ENCODE results near the gene CNBP. TPM values are rescaled to one million over a fixed set of nuclear protein-coding genes. Genes with fewer than 3 reads are reported as not detected.
"Not testable (repeated sequence)": the region's sequence is repeated elsewhere in the genome, so short reads cannot be mapped to it uniquely, and the experiment has no call there.

Gene CNBP
- total and polyA plus RNA-seq, 10 of the 15 experiments (the other 5 are each of a cell fraction or from before 2014, with no cell fraction given): 300 to 719 (median 439) TPM

GRCh38 chr3:129195731-129196256 lies 12.1 kb upstream of the CNBP start (continued):
- TF ChIP-seq, protein P1, sequence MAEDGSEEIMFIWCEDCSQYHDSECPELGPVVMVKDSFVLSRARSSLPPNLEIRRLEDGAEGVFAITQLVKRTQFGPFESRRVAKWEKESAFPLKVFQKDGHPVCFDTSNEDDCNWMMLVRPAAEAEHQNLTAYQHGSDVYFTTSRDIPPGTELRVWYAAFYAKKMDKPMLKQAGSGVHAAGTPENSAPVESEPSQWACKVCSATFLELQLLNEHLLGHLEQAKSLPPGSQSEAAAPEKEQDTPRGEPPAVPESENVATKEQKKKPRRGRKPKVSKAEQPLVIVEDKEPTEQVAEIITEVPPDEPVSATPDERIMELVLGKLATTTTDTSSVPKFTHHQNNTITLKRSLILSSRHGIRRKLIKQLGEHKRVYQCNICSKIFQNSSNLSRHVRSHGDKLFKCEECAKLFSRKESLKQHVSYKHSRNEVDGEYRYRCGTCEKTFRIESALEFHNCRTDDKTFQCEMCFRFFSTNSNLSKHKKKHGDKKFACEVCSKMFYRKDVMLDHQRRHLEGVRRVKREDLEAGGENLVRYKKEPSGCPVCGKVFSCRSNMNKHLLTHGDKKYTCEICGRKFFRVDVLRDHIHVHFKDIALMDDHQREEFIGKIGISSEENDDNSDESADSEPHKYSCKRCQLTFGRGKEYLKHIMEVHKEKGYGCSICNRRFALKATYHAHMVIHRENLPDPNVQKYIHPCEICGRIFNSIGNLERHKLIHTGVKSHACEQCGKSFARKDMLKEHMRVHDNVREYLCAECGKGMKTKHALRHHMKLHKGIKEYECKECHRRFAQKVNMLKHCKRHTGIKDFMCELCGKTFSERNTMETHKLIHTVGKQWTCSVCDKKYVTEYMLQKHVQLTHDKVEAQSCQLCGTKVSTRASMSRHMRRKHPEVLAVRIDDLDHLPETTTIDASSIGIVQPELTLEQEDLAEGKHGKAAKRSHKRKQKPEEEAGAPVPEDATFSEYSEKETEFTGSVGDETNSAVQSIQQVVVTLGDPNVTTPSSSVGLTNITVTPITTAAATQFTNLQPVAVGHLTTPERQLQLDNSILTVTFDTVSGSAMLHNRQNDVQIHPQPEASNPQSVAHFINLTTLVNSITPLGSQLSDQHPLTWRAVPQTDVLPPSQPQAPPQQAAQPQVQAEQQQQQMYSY (CRISPR knock-in tag; IDR thresholded peaks at IDR 0.05): no peak

DNA sequence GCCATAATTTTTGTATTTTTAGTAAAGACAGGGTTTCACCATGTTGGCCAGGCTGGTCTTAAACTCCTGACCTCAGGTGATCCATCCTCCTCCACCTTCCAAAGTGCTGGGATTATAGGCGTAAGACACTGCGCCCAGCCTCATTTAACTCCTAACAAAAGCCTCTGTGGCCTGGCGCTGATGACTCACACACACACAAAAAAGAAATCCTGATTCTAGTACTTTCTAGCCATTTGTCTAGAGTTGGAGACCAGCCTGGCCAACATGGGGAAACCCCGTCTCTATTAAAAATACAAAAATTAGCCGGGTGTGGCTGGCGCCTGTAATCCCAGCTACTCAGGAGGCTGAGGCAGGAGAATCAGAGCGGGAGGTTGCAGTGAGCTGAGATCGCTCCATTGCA lies 6.1 kb upstream of the CNBP start:
- CTCF ChIA-PET; H3K4me3 ChIP-seq; H3K36me3 ChIP-seq (ENCODE audit: control insufficient read depth in 2 of 2, insufficient read depth in 2 of 2, low read length in 1 of 2); H3K27me3 ChIP-seq (replicated peaks in 1 of 2; ENCODE audit: control insufficient read depth in 2 of 2, insufficient read depth in 2 of 2, low read length in 1 of 2); BruUV-seq (replicated peaks); H2AFZ ChIP-seq (ENCODE audit: control insufficient read depth, low read depth, low read length); DNase-seq (ENCODE audit: low read depth, low spot score); SMC1A ChIA-PET (ENCODE audit: uncharacterized antibody, unreplicated experiment); H3K9me3 ChIP-seq (replicated peaks; ENCODE audit: control insufficient read depth, insufficient read depth, low read length); H3K9ac ChIP-seq (ENCODE audit: control insufficient read depth, insufficient read depth, low read length); H3K4me2 ChIP-seq (ENCODE audit: control insufficient read depth, insufficient read depth); RAD21 ChIA-PET (ENCODE audit: unreplicated experiment); in situ Hi-C loops (cut with MboI); H3K27ac ChIP-seq (ENCODE audit: control insufficient read depth, insufficient read depth); H3K4me1 ChIP-seq (ENCODE audit: control insufficient read depth, insufficient read depth, low read length); H4K20me1 ChIP-seq (ENCODE audit: control insufficient read depth, insufficient read depth): not testable (repeated sequence)
- ATAC-seq (peak; percentile 34; the same call in 2 of the 3 replicates), FAIRE-seq (peak; percentile 31)
- H3K79me2 ChIP-seq (ENCODE audit: control insufficient read depth, insufficient read depth, low read length): peaks cover 10% of the 10 kb centered on the region
- POLR2A ChIA-PET: interaction anchor here (0.6 kb wide), 1 partner anchor 14 kb away, joined by 4 read pairs; no protein-coding TSS in a partner anchor
- WGBS (ENCODE audit: insufficient coverage, insufficient replicate concordance, low lambda C conversion rate, missing lambda C conversion rate): 77% methylated on average over 8 of the region's 8 CpGs
- intact Hi-C loops (cut with micrococcal nuclease; ENCODE audit: unreplicated experiment): loop anchor here (10.0 kb wide), 1 partner anchor 535 kb away; the partner anchor contains the start of gene RPN1

All from GM12878 (cell line).